GM18499 (cell line): ENCODE results near the gene PYCR2.

ENCODE experiments used
- ATAC-seq: cut with Tn5 transposase; IDR thresholded peaks from one replicate; pipeline ENCODE4 v1.9.1; 2021; ENCODE audit warnings: moderate number of reproducible peaks; ENCODE audit not compliant: insufficient read depth, unreplicated experiment

Gene PYCR2

DNA sequence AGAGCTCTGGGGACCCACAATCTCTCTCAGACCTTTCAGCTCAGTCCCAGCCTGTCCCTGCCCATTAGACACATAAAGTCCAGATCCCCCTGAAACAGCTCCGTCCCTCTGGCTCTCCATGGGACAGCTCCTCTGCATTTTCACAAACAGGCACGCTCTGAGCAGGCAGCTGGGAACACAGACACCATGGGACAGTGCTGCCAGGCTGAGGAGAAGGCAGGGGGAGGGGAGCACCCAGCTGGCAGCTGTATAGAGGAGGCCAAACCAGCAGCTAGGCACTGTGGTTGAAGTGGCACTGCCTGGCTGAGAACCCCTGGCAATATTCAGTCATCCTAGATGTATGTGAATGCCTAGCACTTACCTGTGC, 43.8 kb downstream of the PYCR2 start:
- ATAC-seq = no peak

DNA sequence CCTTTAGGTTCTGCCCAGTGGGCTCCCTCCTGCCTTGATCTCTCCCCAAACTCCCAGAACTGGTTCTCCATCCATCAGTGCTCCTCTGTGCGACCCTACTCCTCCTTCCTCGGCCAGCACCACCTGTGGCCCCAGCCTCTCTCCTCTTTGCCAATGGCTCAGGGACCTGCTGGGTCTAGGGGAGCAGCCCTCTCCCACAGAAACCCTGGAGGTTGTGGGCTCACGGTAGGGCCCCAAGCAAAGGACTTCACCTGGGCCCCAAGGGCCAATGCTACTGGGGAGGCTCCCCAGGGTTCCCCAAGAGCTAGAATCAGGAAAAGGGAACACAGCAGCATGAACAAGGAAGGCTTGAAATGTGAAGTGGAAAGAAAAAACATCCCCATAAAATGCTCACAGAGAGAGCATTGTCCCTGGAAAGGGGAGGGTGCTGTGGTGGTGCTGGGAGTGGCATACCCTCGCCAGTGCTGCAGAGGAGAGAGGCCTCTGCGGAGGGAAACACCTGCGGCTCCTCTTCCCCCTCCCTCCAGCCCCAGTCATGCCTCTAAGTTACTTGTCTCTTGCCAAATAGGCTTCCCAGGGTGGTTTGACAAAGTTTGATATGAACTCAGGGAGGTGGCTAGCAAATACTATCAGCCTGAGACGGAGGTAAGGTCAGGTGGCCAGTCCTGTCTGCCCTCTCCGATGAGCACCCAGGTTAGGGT, 44.4 kb downstream of the PYCR2 start:
- ATAC-seq = no peak

DNA sequence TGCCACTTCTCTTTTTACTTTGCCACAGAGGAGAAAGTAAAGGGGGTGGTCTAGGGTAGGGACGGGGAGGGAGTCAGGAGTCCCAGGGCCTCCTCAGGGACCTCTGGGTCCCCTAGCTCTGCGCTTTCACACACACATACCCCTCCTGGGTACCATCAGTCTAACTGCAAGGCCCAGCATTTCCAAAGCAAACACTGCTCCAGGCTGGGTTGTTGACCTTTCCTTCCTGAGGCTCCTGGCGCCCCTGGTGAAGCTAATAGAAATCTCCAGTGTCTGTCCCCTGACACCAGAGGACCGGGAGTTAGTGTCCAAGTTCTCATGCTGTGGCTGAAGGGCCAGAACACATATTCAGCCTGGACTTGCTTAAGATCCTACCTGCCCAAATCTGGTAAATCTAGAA, 45.8 kb downstream of the PYCR2 start:
- no peak for ATAC-seq

DNA sequence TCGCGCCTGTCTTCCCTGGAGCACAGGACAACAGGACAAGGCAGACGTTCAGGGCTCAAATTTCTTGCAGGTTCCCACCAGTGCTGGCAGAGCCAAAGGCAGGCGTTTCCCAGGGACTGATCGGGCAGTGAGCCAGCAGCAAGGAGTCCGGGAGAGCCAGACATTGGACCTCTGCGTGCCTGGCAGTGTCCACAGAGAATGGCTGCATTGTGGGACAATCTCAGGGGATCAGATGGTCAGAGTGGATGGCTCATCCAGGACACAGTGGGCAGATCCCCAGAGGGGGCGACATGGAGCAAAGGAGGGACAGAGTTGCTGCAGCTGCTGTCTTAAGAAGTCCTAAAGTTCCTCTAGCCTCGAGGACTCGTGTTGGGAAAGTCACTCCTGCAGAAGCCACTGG, 46.5 kb downstream of the PYCR2 start:
- ATAC-seq = no peak

DNA sequence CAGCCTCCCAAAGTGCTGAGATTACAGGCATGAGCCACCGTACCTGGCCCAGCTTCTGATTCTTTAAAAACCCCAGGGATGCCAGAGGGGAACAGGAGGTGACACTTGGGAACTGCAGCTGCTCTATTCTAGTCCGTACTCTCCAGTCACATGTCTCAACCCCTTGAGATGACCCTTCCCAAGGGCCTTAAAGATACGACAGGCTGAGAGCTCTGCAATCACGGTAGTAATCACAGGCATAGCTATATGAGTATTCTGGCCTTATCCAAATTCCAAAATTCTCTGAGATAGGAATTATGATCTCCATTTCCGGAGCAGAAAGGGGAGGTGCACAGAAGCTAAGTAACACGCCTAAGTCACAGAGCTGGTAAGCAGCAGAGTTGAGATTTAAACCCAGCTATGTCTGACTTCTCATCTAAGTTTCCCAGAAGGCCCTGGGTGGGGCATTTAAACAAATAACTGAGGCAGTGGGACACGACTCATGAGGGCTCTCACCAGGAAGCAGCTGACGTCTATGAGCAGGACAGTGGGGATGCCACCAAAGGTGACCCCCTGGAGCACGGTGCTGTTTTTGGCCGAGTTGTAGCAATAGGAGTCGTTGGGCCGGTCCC, 47.0 kb downstream of the PYCR2 start:
- ATAC-seq = no peak

DNA sequence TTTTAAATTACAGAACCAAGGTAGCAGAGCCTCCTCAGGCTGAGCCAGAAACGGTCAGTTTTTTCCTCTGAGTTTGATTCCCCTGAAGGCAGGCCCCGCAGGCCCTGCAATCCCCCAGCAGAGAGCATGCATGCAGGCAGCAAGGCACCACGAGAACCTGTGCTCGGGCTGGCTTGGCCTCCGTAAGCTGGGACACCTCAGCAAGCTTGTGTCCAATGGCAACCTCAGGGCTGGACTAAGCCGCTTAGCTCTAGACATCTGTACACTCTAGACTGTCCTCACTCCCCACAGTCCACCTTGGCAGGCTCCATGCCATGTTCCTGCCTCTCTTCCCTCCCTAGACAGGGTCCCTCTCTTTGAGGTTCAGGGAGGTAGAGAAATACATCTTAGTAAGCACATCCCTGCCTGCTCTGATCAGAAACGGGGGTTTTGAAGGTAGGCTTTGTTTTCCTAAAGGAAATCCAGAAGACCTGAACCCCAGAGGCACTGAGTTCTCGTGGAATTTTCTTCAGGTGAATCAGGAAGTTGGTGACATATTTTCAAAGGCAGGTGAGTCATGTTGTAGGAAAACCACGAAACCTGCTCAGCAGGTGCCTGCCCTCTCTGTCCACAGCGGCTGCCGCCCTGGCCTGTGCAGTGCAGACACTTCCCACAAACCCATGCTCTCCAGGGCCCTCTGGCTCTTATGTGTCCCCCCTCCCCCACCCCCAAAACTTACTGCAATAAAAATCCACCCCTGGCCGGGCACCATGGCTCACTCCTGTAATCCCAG, 48.8 kb downstream of the PYCR2 start:
- no peak for ATAC-seq

DNA sequence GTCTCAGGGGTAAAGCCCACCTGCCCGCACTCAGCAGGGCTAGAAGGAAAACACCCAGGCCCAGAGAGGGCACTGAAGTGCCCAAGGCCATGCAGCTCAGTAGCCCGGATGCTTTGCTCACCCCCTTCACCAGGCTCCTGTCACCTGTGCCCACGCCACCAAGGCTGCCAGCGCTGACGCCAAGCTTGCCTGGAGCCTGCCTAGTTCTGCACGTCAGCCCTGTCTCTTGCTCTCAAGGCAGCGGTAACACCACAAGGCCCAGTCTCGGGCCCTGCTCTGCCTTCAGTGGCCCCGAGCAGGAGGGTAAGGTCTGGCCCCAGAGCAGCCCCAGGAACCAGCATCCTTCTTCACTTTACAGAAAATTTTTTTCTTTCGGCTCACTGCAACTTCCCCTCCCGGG, 49.6 kb downstream of the PYCR2 start:
- ATAC-seq = no peak

GRCh38 chr1:225873281-225873850, 50.7 kb downstream of the PYCR2 start:
- ATAC-seq = no peak

GRCh38 chr1:225872075-225872430, 52.0 kb downstream of the PYCR2 start:
- no peak for ATAC-seq

- no peak for ATAC-seq
Observed at GRCh38 chr1:225871359-225872074, 52.5 kb downstream of the PYCR2 start.

GRCh38 chr1:225870911-225871310, 53.1 kb downstream of the PYCR2 start:
- no peak for ATAC-seq
